HG03025 (cell line): ENCODE measurements around the gene MTA1.

ENCODE experiments used
- ATAC-seq: cut with Tn5 transposase; IDR thresholded peaks from one replicate; pipeline ENCODE4 v1.9.1; 2021; ENCODE audit warnings: mild to moderate bottlenecking, moderate library complexity; ENCODE audit not compliant: unreplicated experiment, low FRiP score

Gene MTA1

GRCh38 chr14:105419195-105420091 lies at the start of gene MTA1:
Gene MTA1 (plus strand): TSS chr14:105419827. CDS start chr14:105420036, 209 bp downstream.
- no peak for ATAC-seq

- ATAC-seq = no peak
Measured at GRCh38 chr14:105374389-105374788, 45.2 kb upstream of the MTA1 start.

- no peak for ATAC-seq
Measured at GRCh38 chr14:105375635-105376057, 44.0 kb upstream of the MTA1 start.

- ATAC-seq = no peak
Measured at GRCh38 chr14:105376521-105377440, 42.8 kb upstream of the MTA1 start.

GRCh38 chr14:105377555-105378182 lies 42.0 kb upstream of the MTA1 start:
- ATAC-seq = no peak

GRCh38 chr14:105378199-105378598 lies 41.4 kb upstream of the MTA1 start:
- no peak for ATAC-seq

GRCh38 chr14:105378873-105379685 lies 40.5 kb upstream of the MTA1 start:
- no peak for ATAC-seq

- no peak for ATAC-seq
Measured at GRCh38 chr14:105379946-105380345, 39.7 kb upstream of the MTA1 start.

GRCh38 chr14:105380756-105381155 lies 38.9 kb upstream of the MTA1 start:
- no peak for ATAC-seq

GRCh38 chr14:105381446-105382342 lies 37.9 kb upstream of the MTA1 start:
- no peak for ATAC-seq

- ATAC-seq = no peak
Measured at GRCh38 chr14:105382343-105383082, 37.1 kb upstream of the MTA1 start.

GRCh38 chr14:105383083-105383730 lies 36.4 kb upstream of the MTA1 start:
- no peak for ATAC-seq

- no peak for ATAC-seq
Measured at GRCh38 chr14:105384041-105384557, 35.5 kb upstream of the MTA1 start.

- no peak for ATAC-seq
Measured at GRCh38 chr14:105384605-105385321, 34.9 kb upstream of the MTA1 start.

GRCh38 chr14:105385322-105385637 lies 34.3 kb upstream of the MTA1 start:
- no peak for ATAC-seq

GRCh38 chr14:105385698-105386365 lies 33.8 kb upstream of the MTA1 start:
- no peak for ATAC-seq
